Keratinocyte (primary cell): ENCODE data around the gene AOPEP. TPM values are rescaled to one million over a fixed set of nuclear protein-coding genes. Genes with fewer than 3 reads are reported as not detected.

Experiments used
- DNase-seq: peaks from one replicate; pipeline ENCODE4 v3.0.0-alpha.2; 2011; ENCODE audit warnings: low read depth, missing footprints, low spot score
- FAIRE-seq: peaks from 2 replicates; lab custom pipeline; 2011; peaks lifted over from hg19 to GRCh38; lab: Jason Lieb, UNC
- H2AFZ ChIP-seq: 2 replicates; pipeline ENCODE4 v1.6.0; 2012; ENCODE audit warnings: low read length, control low read depth, inconsistent platforms; ENCODE audit not compliant: control insufficient read depth
- H3K27ac ChIP-seq: 2 replicates; pipeline ENCODE4 v1.5.1; 2011; ENCODE audit warnings: low read length; ENCODE audit not compliant: control insufficient read depth, insufficient read depth
- H3K27me3 ChIP-seq: 3 replicates; pipeline ENCODE4 v1.6.0; 2011; ENCODE audit warnings: low read length; ENCODE audit not compliant: control insufficient read depth, insufficient read depth; ENCODE audit errors: extremely low read depth
- H3K36me3 ChIP-seq, 2 experiments: 2 replicates in 1 of 2; 3 replicates in 1 of 2; pipeline ENCODE4 v1.5.1; 2011; ENCODE audit warnings: low read length in 2 of 2, mild to moderate bottlenecking in 1 of 2; ENCODE audit not compliant: control insufficient read depth in 2 of 2, insufficient read depth in 2 of 2; ENCODE audit errors: extremely low read depth in 1 of 2
- H3K4me1 ChIP-seq: 3 replicates; pipeline ENCODE4 v1.5.1; 2011; ENCODE audit warnings: low read length; ENCODE audit not compliant: control insufficient read depth, insufficient read depth; ENCODE audit errors: extremely low read depth
- H3K4me2 ChIP-seq: 3 replicates; pipeline ENCODE4 v1.6.0; 2011; ENCODE audit warnings: low read depth, low read length; ENCODE audit not compliant: control insufficient read depth, insufficient read depth; ENCODE audit errors: extremely low read depth
- H3K4me3 ChIP-seq, 3 experiments: fragments of 200-600 bp in 1 of 3; sonication (generic) in 1 of 3; 2 replicates in 2 of 3; 3 replicates in 1 of 3; pipeline ENCODE4 v1.5.1; 2011 to 2016; ENCODE audit warnings: low read length in 3 of 3, mild to moderate bottlenecking in 3 of 3, control low read depth in 2 of 3, inconsistent platforms in 1 of 3, low read depth in 1 of 3, mixed read lengths in 1 of 3, mixed run types in 1 of 3, moderate library complexity in 1 of 3; ENCODE audit not compliant: control insufficient read depth in 2 of 3, insufficient read depth in 2 of 3; ENCODE audit errors: extremely low read depth in 1 of 3
- H3K79me2 ChIP-seq: 2 replicates; pipeline ENCODE4 v1.6.0; 2012; ENCODE audit warnings: low read length; ENCODE audit not compliant: control insufficient read depth, insufficient read depth
- H3K9ac ChIP-seq: 3 replicates; pipeline ENCODE4 v1.6.0; 2011; ENCODE audit warnings: low read length; ENCODE audit not compliant: control insufficient read depth, insufficient read depth; ENCODE audit errors: extremely low read depth
- H3K9me1 ChIP-seq: 3 replicates; pipeline ENCODE4 v1.6.0; 2011; ENCODE audit warnings: low read length; ENCODE audit not compliant: control insufficient read depth, insufficient read depth; ENCODE audit errors: extremely low read depth
- H3K9me3 ChIP-seq: 2 replicates; pipeline ENCODE4 v1.5.1; 2012; ENCODE audit warnings: low read depth, low read length; ENCODE audit not compliant: control insufficient read depth
- H4K20me1 ChIP-seq: 3 replicates; pipeline ENCODE4 v1.6.0; 2011; ENCODE audit warnings: low read length; ENCODE audit not compliant: control insufficient read depth, insufficient read depth; ENCODE audit errors: extremely low read depth
- CTCF ChIP-seq, 3 experiments: IDR thresholded peaks in 1 of 3; conservative IDR thresholded peaks in 1 of 3; optimal IDR thresholded peaks in 1 of 3; 2 replicates in 2 of 3; 3 replicates in 1 of 3; pipeline versions ENCODE3 to v1.5.1; 2011; ENCODE audit warnings: low read length in 3 of 3, mild to moderate bottlenecking in 3 of 3, moderate library complexity in 2 of 3, control low read depth in 1 of 3, inconsistent platforms in 1 of 3; ENCODE audit not compliant: insufficient read depth in 2 of 3; ENCODE audit errors: extremely low read depth in 1 of 3
- EZH2 ChIP-seq: IDR thresholded peaks from one replicate; pipeline ENCODE4 v1.6.1; 2012; ENCODE audit warnings: inconsistent platforms, mild to moderate bottlenecking, low read length, moderate library complexity
- dilution Hi-C: fragments of 300-500 bp; cut with MboI; formaldehyde crosslinking; loops from one replicate; pipeline ENCODE4 v1.7.0; 2020; ENCODE audit warnings: low sequenced_read_pairs; ENCODE audit not compliant: extremely low pct_ligation_motif_present
- polyA plus RNA-seq, 5 experiments: library from polyadenylated mRNA; depleted of rRNA in 3 of 5; stranded (reverse) in 3 of 5; stranded (forward) in 1 of 5; unstranded in 1 of 5; fragments of >200 nt; gene quantifications; 1 replicate in 1 of 5; 2 replicates in 3 of 5; 3 replicates in 1 of 5; pipeline versions ENCODE4 v1.2.1 to v1.2.3, GENCODE V29; 2011 to 2012; ENCODE audit warnings: missing spikeins in 2 of 5, low read depth in 1 of 5, low replicate concordance in 1 of 5

Gene AOPEP
- polyA plus RNA-seq, 1 donor (not counting 4 experiments of a cell fraction or from before 2014, with no cell fraction given): 27.0 TPM

GRCh38 chr9:95077053-95077765 is 350.7 kb downstream of the AOPEP start:
- dilution Hi-C loops: no loop called here
- DNase-seq: no peak
- H2AFZ ChIP-seq: no peak overlapping the region

GRCh38 chr9:95077766-95078370 is 351.4 kb downstream of the AOPEP start:
- H3K4me1 ChIP-seq: no peaks in the 10 kb centered on the region
- no peaks in the 10 kb centered on the region for H3K27me3 ChIP-seq
- no peak overlapping the region for H3K4me3 ChIP-seq
- dilution Hi-C loops: no loop called here
- H3K9ac ChIP-seq: no peak overlapping the region
- FAIRE-seq: no peak
- H2AFZ ChIP-seq: no peak overlapping the region
- TF ChIP-seq EZH2: no peak
- no peak for TF ChIP-seq CTCF (optimal IDR thresholded peaks at IDR 0.05 in 1 of 3, IDR thresholded peaks at IDR 0.05 in 1 of 3, conservative IDR thresholded peaks at IDR 0.05 in 1 of 3; ENCODE audit: extremely low read depth in 1 of 3, insufficient read depth in 2 of 3, low read length in 3 of 3)
- no peaks in the 10 kb centered on the region for H3K9me3 ChIP-seq
- peaks cover under 1% of the 10 kb centered on the region for H3K9me1 ChIP-seq
- peaks cover 39 to 51% of the 10 kb centered on the region in 2 experiments for H3K36me3 ChIP-seq
- no peak overlapping the region for H3K4me2 ChIP-seq
- no peaks in the 10 kb centered on the region for H4K20me1 ChIP-seq
- DNase-seq: no peak
- H3K27ac ChIP-seq: no peak overlapping the region
- H3K79me2 ChIP-seq: peaks cover 57% of the 10 kb centered on the region

More at GRCh38 chr9:95077053-95077765, 350.7 kb downstream of the AOPEP start:
- Histone ChIP-seq H3K79me2 (peaks cover 63% of the 10 kb centered on the region), H3K9me1 (peaks cover 2% of the 10 kb centered on the region), H3K36me3 (peaks cover 32 to 46% of the 10 kb centered on the region in 2 experiments), H3K9me3 (no peaks in the 10 kb centered on the region), H4K20me1 (no peaks in the 10 kb centered on the region), H3K9ac (no peak overlapping the region), H3K4me3 (no peak overlapping the region), H3K27ac (no peak overlapping the region), H3K27me3 (no peaks in the 10 kb centered on the region), H3K4me2 (no peak overlapping the region), H3K4me1 (no peaks in the 10 kb centered on the region)
- no peak for TF ChIP-seq CTCF (optimal IDR thresholded peaks at IDR 0.05 in 1 of 3, IDR thresholded peaks at IDR 0.05 in 1 of 3, conservative IDR thresholded peaks at IDR 0.05 in 1 of 3; ENCODE audit: extremely low read depth in 1 of 3, insufficient read depth in 2 of 3, low read length in 3 of 3)
- TF ChIP-seq EZH2: no peak
- no peak for FAIRE-seq
